Inferior parietal cortex (tissue), 1 donor: ENCODE measurements around the gene HOXB4.

Experiments used
- DNase-seq: peaks from one replicate; pipeline ENCODE4 v3.0.0-alpha.2; 2016; ENCODE audit errors: extremely low spot score

The HOXB4 gene

DNA sequence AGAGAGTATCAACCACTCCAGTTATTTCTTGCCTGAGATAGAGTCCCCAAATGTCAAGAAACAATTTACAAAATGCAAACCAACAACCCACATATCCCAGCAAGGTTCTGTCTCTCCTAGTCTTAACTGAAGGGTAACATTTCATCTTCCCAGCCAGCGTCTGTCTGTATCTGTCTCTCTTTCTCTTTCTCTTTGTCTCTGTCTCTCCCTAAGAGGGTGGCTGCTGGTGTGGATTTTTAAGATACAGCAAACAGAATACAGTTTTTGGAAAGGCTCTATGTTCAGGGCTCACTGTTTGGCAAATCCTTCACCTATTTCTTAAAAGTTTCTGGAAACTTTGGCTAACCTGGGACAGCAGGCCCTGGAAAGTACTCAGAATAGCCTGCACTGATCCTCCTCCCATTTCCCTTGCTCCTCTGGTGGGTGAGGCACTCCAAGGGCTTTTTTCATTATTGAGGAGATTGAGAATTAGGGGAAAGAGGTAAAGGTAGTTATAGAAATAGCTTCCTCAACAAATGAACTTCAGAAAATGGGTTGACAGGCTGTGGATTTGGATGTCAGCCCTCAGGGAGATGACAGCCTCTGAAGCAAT lies 6.2 kb downstream of the HOXB4 start:
- DNase-seq, result no peak

DNA sequence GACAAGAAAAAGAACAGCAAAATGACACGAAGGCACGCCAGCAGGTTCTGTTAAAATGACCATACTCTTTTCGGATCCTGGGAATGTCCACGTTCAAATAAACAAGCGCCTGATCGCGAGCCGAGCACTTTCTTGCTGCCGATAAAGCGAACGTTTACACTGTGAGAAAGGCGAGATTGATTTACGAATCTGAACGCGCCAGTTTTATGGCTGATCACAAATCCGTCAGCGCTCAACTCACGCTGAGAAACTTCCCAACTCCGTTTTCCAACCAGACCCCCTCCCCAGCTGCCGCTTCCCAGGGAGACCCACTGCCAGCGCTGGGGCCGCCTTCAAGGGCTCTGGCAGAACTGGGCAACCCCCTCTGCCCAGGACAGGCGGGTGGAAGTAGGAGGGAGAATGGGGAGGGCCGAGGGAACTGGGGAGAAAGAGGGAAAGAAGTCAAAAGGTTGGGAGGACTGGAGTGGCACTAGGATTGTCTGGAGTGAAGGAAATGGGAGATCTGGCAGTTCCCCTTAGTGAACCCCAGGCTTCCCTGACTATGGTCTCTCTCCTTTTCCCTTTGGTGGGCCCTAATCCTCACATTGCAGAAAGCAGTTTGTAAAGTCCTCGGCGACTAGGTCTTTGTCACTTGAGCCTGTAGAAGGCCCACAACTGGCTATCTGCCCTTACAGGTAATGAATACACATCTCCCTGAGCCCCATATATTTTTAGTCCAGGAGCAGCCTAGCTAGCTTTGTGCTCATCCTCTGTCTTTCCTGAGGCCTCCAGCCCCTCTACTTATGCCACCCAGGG lies 6.9 kb downstream of the HOXB4 start:
- DNase-seq, result no peak

DNA sequence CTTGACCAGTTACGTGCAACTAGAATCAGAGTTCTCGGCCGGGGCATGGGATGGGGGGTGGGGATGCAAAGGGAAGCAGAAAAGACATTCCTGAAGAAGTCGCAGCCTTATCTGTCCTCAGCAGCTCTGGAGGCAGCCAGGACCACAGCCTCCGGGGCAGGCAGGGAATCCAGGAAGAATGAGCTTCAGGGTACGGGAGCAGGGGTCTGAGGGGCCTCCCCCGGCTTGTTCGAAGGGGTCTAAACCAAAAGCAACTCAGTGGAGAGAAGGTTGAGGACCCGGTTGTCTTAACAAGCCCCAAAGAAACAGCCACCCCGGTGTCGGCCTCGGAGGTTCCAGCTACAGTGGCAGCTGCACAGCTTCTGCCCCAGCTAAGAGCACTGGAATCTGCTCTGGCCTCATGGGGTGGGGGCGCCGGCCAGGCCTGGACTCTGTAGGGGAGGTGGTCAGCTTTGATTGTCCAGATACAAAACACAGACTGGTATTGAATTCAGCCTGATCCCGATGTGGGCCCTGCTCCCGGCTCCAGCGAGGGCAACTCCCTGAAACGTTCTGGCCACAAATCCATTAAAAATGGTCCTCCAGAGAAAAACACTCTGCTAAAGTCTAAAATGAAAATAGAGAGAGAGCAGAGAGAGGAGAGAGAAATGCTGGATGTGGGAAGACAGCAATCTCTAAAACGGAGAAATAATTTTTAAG lies 7.7 kb downstream of the HOXB4 start:
- no peak for DNase-seq

DNA sequence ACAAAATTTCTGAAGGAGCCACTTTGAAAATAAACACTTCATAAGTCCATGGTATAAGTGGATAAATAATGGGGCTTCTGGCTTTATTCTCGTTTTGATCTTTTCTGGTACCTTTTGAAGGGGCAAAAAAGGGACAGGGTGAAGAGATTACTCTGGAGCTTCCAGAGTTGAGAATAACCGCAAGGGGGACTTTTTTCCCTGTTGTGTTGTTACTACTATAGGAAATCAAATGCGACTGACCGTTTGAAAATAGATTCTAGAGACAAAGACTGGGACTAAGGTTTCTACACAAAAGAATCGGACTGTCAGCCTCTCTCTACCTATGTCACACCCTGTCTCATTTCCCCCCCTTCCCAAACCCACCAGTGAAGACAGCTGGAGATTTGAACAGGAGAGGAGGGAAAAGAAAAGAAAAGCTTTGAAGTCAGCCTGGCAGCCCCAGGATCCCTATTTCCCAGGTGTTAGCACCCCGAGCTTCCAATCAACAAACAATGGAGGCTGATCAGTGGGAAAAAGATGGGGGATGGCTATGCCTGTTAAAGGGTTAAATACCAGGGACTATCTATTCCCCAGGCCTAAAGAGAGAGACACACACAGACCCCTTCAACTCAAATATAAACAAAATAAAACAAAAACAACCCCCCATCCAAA lies 8.4 kb downstream of the HOXB4 start:
- DNase-seq, result no peak

DNA sequence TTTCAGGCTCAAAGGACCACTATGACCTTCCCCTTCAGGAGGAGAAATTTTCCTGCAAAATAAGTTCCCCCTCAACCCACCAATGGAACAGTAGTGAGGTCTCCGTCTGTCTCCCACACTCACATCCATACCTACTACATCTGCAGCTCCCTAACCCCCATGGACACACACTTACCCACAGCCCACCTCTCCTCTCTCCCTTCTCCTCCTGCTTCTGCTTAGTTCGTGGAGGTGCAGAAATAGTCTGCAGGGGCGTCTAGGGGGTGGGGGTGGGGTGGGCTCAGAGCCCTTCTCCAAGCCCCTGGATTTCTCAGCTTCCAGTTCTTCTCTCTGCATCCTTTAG lies 8.9 kb downstream of the HOXB4 start:
- DNase-seq, result no peak

DNA sequence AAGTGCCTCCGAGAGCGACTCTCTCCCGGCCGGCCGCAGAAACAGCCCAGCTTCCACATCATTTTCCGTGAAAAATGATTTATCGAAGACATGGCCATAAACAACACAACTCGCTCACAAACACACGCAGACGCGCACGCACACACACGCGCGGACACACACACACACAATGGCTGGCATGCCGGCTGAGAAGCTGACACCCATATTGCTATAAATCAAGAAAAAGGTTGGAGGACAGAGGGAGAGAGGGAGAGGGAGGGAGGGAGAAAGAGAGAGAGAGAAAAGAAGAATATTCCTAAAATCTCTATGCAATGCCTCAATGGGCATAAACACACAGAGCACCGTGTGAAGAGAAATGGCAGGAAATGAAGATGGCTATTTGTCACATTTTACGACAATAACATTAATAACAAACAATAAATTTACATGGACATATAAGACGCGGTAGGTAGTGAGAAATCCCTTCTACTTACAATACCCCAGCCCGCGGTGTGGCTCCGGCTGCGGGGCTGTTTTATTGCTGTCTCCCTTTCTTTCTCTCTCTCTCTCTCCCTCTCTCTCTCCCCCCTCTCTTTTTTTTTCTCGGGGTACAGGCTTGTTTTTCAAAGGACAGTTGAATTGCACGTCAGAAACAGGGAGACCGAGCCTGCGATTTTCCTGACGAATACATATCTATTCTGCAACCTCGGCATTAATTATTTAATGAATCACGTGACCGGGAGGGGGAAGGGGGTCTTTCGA lies 9.5 kb downstream of the HOXB4 start:
- DNase-seq, result no peak

DNA sequence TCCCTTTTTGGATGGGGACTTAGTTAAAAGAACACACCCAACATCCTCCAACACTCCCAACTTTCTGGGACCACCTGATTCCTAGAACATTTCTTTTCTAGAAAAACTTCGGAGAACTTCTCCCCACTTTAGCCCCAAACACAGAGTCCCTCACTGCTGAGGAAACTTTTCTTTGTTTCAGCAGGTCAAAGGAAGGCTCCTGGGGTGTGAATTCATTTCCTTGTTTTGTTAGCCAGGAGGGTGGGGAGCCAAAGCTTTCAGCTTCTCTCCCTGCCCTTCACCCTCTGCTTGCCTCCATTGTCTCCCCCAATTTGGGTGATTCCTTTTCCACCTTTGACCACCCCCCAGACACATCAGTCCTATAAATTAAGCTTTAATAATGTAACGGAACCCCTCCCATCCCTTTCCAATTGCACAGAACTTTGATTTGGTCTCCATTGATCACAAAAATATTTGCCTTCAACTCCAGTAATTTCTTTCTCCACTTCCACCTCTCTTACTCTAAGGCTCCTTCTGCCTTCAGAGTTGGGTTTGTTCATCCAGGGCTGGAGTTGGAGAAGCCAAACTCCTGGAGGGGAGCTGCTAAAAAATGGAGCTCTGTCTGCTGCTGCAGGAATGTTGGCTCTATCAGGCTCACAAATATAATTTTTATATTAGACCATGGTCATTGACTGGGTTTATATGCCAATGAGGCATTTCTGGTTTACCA lies 10.3 kb downstream of the HOXB4 start:
- no peak for DNase-seq

DNA sequence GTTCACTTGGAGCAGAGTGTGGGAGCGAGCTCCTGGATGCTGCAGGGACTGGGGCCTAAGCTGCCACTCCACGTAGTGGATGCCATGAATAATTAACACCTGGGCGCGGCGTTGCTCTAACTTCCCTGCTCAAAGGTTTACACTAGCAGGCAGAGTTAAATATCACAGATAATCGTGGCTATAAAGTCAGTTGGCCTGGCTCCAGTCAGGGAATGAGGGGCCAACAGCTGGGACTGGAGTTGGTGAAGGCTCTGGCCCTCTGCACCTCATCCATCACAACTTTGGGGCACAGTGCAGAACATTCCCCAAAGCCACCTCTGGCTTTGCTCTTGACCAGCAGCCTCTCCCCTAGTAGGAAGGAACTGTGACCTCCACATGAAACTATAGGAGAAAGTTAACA lies 10.9 kb downstream of the HOXB4 start:
- no peak for DNase-seq

DNA sequence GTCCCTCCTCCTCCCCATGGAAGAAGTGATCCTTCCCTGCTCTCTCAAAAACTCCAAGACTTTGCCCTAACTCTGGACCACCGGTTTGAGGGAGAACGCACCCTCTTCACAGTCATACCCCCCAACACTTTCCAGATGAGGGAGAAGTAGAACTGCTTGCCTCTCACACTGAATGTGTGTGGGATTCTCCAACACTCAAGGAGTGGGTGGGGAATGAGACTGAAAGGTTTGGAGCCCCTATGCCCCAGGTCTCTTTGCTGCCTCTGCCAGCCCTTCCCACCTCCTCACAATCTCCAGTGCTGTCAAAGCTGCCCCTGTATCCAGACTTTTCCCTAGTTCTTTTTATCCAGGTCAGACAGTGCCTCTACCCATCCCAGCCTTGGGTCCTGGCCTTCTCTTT lies 11.4 kb downstream of the HOXB4 start:
- no peak for DNase-seq

DNA sequence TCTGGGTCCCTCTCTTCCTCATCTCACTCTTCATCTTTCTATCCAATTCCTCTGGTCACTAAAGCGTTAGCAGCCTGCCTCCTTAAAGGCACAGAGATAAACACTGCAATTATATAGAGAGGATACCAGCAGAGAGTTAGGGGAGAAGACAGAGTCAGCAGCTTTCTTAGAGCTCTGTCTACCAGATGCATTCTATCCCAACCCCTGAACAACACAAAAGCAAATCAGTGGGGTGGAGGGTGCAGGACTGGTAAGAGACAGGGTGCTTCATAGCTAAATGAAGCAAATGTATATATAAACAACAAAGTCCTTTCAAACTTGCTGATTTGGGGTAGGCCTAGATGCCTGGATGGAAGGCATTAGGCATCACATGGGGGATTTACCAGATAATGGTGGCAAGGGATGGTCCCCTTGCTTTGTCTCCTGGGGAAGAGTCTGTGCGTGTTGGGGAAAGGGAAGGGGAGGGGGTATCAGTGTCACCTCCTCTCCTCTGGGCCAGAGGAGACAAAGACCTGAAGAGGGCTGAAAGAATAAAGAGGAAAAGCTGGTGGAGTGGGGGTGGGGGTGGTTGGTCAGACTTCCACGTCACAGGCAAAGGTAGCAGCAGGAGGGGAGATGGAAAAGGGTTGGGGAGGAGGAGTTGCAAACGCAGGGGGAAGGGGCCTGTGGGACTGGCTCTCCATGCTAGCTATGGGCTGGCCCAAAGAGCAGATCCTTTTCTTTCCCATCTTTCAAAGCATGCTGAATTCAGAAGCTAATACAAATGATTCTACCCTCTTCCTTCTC lies 12.0 kb downstream of the HOXB4 start:
- no peak for DNase-seq

DNA sequence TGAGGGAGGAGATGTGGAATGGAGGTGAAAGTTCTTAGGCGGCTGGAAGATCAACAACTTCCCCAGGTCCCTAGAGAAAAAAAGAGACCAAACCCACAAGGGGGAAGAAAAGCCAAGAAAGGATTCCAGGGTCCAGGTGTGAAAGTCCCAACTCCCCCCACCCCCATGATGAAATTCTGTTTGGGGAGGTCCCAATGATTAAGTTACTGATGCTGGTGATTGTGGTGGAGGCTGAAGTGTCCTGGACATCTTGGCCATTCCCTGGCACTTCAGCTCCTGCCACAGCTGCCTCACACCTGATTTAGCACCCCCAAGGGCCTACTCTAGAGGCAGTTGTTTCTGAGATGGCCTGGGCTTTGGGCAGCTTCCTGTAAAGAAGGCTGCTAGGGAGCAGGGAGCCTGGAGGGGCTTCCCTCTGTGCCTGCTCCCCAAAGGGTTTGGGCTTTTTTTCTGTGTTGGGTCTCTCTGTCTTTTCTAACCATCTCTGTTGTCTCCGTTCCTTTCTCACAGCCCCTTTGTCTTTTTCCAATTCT lies 13.1 kb downstream of the HOXB4 start:
- DNase-seq, result no peak

DNA sequence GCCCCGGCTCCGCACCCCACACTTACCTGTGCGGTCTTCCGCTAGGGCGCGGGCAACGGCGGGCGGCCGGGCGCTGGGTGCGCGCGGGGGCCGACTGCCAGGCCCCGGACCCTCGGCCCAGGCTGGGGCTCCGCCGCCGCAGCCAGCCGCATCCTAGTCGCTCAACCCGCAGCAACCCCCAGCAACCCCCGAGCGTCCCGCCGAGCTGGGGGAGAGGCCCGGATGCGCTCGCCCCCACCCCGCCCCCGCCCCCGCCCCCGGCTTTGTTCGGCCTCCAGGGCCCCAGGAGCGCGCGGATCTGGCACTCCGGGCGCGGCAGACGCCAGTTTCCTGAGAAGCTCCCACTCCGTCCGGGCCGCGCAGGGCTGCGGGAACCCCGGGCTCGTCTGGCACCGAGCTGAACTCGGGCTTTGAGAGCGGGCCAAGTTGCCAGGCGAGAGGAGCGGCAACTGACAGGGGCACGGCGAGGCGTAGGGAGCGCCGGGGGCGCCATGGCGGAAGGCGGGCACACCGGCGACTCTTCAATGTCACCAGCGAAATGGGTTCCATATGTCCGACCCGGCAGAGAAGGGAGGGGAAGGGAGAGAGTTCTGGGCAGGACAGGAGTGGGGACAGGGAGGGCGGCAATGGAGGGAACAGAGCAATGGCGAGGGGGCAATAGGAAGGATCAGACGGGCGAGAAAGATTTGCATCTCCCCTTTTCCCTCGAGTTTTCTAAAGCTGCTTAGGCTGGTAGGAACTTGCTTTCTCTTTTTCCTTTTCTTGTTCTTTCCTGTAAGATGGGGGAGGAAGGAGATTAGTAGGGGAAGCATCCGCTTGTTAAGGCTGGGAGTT lies 13.7 kb downstream of the HOXB4 start:
- no peak for DNase-seq

DNA sequence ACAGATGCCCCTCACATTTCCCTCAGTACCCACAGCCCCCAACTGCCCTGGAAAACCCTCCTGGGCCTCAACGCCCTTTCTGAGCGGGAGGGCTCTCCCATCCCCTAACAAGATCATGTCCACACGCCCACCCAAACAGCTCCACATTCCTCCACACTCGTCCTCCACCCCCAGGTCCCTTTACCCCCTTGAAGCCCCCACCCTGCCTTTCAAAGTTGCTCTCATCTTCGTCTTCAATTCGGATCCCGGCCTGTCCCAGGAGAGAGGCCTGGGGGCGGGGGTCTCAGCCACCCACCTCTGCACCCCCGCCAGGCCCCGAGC lies 14.3 kb downstream of the HOXB4 start:
- no peak for DNase-seq

DNA sequence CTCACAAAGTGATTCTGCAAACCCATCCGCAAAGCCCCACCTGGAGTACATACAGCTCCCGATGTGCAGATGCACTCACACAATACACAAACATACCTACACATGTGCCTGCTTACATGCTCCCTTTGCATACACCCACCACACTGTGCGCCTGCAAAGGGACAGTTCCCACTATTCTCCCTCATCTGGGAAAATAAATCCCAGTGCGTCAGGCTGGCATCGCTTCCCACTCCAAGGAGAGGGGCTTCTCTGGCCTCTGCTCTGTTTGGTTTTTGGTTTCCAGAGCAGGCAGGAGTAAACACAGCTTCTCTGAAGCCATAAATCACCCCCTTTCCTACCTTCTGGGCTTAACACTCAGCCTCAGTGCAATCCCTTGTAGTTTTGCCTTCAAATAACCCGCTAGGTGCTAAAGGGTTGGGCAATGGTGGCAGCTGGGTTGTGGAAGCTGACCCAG lies 14.7 kb downstream of the HOXB4 start:
- DNase-seq, result no peak

DNA sequence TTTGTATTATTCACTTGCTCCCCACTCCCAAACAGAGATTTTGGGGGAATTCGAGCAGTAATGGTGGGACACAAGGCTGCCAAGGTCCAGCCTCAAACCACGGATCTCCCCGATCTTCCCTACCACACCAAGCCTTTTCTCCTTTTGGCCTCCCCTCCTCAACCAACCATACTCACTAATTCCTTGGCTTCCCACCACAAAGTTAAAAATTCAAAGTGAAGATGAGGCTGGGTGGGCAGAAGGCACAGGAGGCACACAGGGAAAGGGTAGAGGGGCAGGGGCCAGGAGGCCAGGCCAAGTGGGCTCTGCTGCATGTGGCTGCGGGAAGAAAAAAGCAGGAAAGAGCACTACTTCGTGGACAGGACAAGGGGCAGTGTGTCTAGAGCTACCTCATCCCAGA lies 15.2 kb downstream of the HOXB4 start:
- DNase-seq, result no peak

DNA sequence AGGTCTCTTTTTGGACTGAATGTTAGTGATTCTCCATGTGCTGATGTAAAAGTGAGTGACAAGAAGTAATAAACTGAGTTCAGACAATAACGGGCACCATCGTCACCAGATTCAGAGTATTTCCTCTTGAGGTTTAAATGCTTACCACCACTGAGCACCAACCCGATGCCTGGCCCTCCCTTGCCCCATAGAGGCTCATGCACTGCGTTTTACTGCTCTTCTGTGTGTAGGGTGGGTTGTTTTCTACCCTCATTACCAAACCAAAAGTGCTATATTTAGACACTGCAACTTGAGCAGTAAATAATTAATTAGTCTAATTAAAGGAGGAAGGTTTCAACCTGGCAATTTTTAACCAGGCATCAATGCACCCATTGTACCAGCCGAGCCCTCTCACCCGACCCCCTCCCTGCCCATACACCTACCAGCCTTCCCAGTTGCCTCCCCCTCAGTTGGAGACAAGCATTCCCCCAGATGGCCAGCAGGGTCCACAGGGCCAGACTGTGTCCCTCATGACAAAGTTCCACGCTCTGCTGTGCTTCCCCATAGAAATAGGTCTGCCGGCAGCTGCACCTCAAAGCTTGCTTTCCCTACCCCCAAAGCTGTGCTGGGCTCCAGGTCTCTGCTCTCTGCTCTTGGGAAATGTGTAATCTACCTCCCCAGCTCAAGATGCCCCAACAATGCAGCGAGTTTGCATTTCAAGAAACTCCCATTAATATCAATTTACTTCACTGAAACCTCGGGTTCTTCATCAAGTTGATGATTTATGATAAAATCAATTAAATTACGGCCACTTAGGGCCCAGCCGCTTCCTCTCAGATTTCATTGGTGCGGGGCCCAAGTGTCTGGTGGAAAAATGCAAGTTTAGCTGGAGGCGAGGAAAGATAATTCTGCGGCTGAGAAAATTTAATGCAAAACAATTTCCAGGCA lies 16.0 kb downstream of the HOXB4 start:
- DNase-seq, result no peak

DNA sequence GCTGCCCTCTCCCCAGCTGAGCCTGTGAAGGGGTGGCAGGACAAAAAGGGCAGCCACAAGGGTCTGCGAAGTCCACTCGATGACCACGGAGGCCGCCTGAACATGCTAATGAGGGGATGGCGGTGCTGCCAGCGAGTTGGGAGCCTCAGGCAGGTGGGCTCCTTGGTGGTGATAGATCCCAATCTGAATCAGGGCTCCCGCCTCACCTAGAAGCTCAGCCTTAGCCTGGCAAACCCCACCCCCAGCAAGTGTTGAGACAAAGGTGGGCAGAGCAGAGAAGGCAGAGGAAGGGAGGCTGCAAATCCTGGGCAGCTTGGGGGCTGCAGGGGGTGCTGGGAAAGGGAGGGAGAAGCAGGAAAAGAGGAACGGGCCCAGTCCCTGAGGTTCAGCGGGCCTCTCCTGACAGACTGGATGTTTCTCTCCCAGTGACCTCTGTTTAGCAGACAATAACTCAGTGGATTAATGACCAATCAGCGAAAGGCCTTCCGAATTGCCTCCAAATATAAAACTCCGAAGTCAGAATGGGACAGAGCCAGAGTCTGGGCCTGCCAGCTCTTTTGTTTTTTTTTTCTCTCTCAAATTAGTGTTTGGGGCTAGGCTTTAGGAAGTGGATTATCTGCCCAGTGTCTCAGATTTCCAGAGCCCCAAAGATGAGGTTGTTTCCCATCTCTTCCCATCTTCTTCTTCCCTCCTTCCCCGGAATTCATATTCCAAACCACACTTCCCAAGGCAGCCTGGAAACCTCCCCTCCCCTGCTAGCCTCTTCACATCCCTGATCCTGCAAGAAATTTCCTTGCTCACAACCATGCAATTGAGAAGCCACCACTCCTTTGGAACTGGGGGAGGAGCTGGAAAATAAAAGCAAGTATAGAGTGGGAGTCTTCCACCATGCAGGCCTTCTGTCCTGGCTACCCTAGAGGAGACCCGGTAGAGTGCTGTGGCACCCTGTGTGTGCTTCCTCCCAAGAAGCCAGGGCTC lies 18.0 kb downstream of the HOXB4 start:
- DNase-seq, result no peak
